CD14-positive monocyte (primary cell): ENCODE results near the gene KRT76. TPM values are rescaled to one million over a fixed set of nuclear protein-coding genes. Genes with fewer than 3 reads are reported as not detected.

Experiments
- DNase-seq, 3 donors: peaks; one replicate each; pipeline ENCODE4 v3.0.0-alpha.2; 2011 to 2022
- H2AFZ ChIP-seq: 2 replicates; pipeline ENCODE4 v1.6.0; 2012; ENCODE audit warnings: mild to moderate bottlenecking, low read depth, low read length, inconsistent platforms; ENCODE audit not compliant: insufficient read depth, poor library complexity, severe bottlenecking
- H3K27ac ChIP-seq, 2 donors: 1 replicate in 1 of 2; 2 replicates in 1 of 2; pipeline ENCODE4 v1.5.1; 2012 to 2013; ENCODE audit warnings: low read length in 2 of 2, control low read depth in 1 of 2, inconsistent platforms in 1 of 2, low read depth in 1 of 2, mild to moderate bottlenecking in 1 of 2
- H3K27me3 ChIP-seq, 2 donors: one replicate each; pipeline versions ENCODE4 v1.6.0 to v1.6.1; 2011 to 2013; ENCODE audit warnings: low read length in 2 of 2; ENCODE audit not compliant: control insufficient read depth in 2 of 2, insufficient read depth in 2 of 2
- H3K36me3 ChIP-seq, 2 donors: replicated peaks in 1 of 2; 1 replicate in 1 of 2; 2 replicates in 1 of 2; pipeline versions ENCODE4 v1.5.1 to v1.6.1; 2012 to 2013; ENCODE audit warnings: low read length in 2 of 2, control low read depth in 1 of 2, inconsistent platforms in 1 of 2, mild to moderate bottlenecking in 1 of 2; ENCODE audit not compliant: insufficient read depth in 2 of 2, control insufficient read depth in 1 of 2
- H3K4me1 ChIP-seq, 2 donors: 1 replicate in 1 of 2; 2 replicates in 1 of 2; pipeline versions ENCODE4 v1.5.1 to v1.6.1; 2012 to 2013; ENCODE audit warnings: low read length in 2 of 2, control low read depth in 1 of 2, inconsistent platforms in 1 of 2, mild to moderate bottlenecking in 1 of 2, moderate library complexity in 1 of 2; ENCODE audit not compliant: insufficient read depth in 2 of 2, control insufficient read depth in 1 of 2
- H3K4me2 ChIP-seq: replicated peaks from 2 replicates; pipeline ENCODE3; 2012; ENCODE audit warnings: low read length, moderate library complexity, mild to moderate bottlenecking; ENCODE audit not compliant: poor library complexity, severe bottlenecking; ENCODE audit errors: extremely low read depth
- H3K4me3 ChIP-seq, 3 experiments: fragments of 200-600 bp in 1 of 3; sonication (generic) in 1 of 3; replicated peaks in 1 of 3; 1 replicate in 2 of 3; 2 replicates in 1 of 3; pipeline ENCODE4 v1.5.1; 2011 to 2013; ENCODE audit warnings: low read length in 3 of 3, mild to moderate bottlenecking in 3 of 3, control low read depth in 2 of 3, low read depth in 2 of 3, inconsistent platforms in 1 of 3, moderate library complexity in 1 of 3
- H3K79me2 ChIP-seq: 2 replicates; pipeline ENCODE4 v1.6.0; 2012; ENCODE audit warnings: mild to moderate bottlenecking, control low read depth, inconsistent platforms, low read length, moderate library complexity; ENCODE audit not compliant: insufficient read depth
- H3K9ac ChIP-seq: 2 replicates; pipeline ENCODE4 v1.6.0; 2017; ENCODE audit warnings: low read length, mild to moderate bottlenecking; ENCODE audit not compliant: insufficient read depth, poor library complexity, severe bottlenecking
- H3K9me3 ChIP-seq, 2 donors: replicated peaks in 1 of 2; 1 replicate in 1 of 2; 2 replicates in 1 of 2; pipeline versions ENCODE4 v1.5.1 to v1.6.1; 2012 to 2013; ENCODE audit warnings: low read length in 2 of 2, control low read depth in 1 of 2; ENCODE audit not compliant: control insufficient read depth in 1 of 2, insufficient read depth in 1 of 2
- H4K20me1 ChIP-seq: 2 replicates; pipeline ENCODE4 v1.6.0; 2012; ENCODE audit warnings: mild to moderate bottlenecking, low read length, control low read depth, moderate library complexity; ENCODE audit not compliant: insufficient read depth
- H3K27ac Mint-ChIP-seq, 7 donors: one replicate each; pipeline ENCODE4 v1.8.0; 2020; ENCODE audit warnings: mild to moderate bottlenecking in 7 of 7, mixed read lengths in 7 of 7, moderate library complexity in 6 of 7, inconsistent platforms in 2 of 7
- H3K27me3 Mint-ChIP-seq, 3 donors: one replicate each; pipeline ENCODE4 v1.8.0; 2021 to 2022; ENCODE audit warnings: low read depth in 3 of 3, mild to moderate bottlenecking in 3 of 3, mixed read lengths in 3 of 3, moderate library complexity in 3 of 3, inconsistent platforms in 1 of 3
- H3K36me3 Mint-ChIP-seq, 2 donors: one replicate each; pipeline ENCODE4 v1.8.0; 2020; ENCODE audit warnings: mixed read lengths in 2 of 2, inconsistent platforms in 1 of 2, mild to moderate bottlenecking in 1 of 2
- H3K4me1 Mint-ChIP-seq: one replicate; pipeline ENCODE4 v1.8.0; 2020; ENCODE audit warnings: mild to moderate bottlenecking, mixed read lengths
- H3K4me3 Mint-ChIP-seq, 2 donors: one replicate each; pipeline ENCODE4 v1.8.0; 2020; ENCODE audit warnings: mild to moderate bottlenecking in 2 of 2, mixed read lengths in 2 of 2, moderate library complexity in 1 of 2
- H3K9me3 Mint-ChIP-seq, 7 donors: one replicate each; pipeline ENCODE4 v1.8.0; 2020 to 2022; ENCODE audit warnings: mixed read lengths in 7 of 7, mild to moderate bottlenecking in 6 of 7, moderate library complexity in 6 of 7, inconsistent platforms in 2 of 7
- CTCF ChIP-seq: fragments of 200-600 bp; IDR thresholded peaks from one replicate; pipeline ENCODE4 v1.8.0; 2022; ENCODE audit warnings: antibody characterized with exemption, mild to moderate bottlenecking
- WGBS: methylation state at CpG from one replicate; pipeline ENCODE4 v1.1.5; 2013; ENCODE audit warnings: missing lambda C conversion rate; ENCODE audit not compliant: insufficient coverage; 5-methylcytosine and 5-hydroxymethylcytosine counted together
- intact Hi-C, 2 donors: fragments of 100-400 bp; cut with micrococcal nuclease; formaldehyde crosslinking; loops; one replicate each; pipeline versions ENCODE4 v1.15.0 to v1.15.1; 2023
- polyA plus RNA-seq, 3 donors: library from polyadenylated mRNA; depleted of rRNA in 1 of 3; unstranded in 2 of 3; stranded (reverse) in 1 of 3; fragments of 300-500 nt in 2 of 3; fragments of >200 nt in 1 of 3; fragmentation: Illumina TruSeq in 2 of 3; gene quantifications; 1 replicate in 2 of 3; 2 replicates in 1 of 3; pipeline ENCODE4 v1.2.3, GENCODE V29; 2012 to 2021

Gene KRT76
- polyA plus RNA-seq, 3 donors: not detected

DNA sequence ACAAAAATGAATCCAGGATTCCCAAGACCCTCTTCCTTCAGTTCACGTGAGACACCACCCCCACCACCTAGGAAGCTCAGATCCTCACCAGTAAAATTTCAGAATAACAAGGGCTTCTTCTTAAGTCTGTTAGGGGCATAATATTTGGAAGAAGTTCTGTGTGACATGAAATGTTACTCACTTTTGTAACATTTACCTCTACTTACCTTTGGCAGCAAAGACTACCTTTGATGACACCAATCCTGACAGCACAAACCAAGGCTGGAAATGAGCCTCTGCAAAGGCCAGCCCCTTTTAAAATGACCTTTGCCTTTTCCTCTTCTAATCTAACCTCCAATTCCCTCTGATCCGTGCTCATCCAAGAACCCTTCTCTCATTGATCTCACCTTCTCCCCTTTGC lies 54.5 kb downstream of the KRT76 start:
- H3K4me2 ChIP-seq: no peak overlapping the region
- no peak for DNase-seq
- H3K79me2 ChIP-seq: no peaks in the 10 kb centered on the region
- Mint-ChIP-seq H3K4me3 (no peak overlapping the region), H3K9me3 (peaks cover 0 to 2% (median 0%) of the 10 kb centered on the region in 7 donors), H3K4me1 (peaks cover 5% of the 10 kb centered on the region), H3K36me3 (no peaks in the 10 kb centered on the region), H3K27ac (no peak overlapping the region), H3K27me3 (peaks cover 2 to 12% (median 9%) of the 10 kb centered on the region in 3 donors)
- no peaks in the 10 kb centered on the region for H3K36me3 ChIP-seq
- intact Hi-C loops: no loop called here
- H3K27me3 ChIP-seq: peaks cover 0 to 3% of the 10 kb centered on the region in 2 donors
- no peak overlapping the region for H3K4me3 ChIP-seq
- H3K4me1 ChIP-seq: no peaks in the 10 kb centered on the region
- H3K27ac ChIP-seq: no peak overlapping the region
- H2AFZ ChIP-seq: no peak overlapping the region
- 88% methylated on average over 1 of the region's 2 CpGs for WGBS
- no peaks in the 10 kb centered on the region for H3K9me3 ChIP-seq
- no peaks in the 10 kb centered on the region for H4K20me1 ChIP-seq
- H3K9ac ChIP-seq: no peak overlapping the region
- no peak for TF ChIP-seq CTCF

GRCh38 chr12:52721838-52722470 lies 55.2 kb downstream of the KRT76 start:
- no peaks in the 10 kb centered on the region for H3K9me3 ChIP-seq
- H3K27ac ChIP-seq: no peak overlapping the region
- H3K4me2 ChIP-seq: no peak overlapping the region
- H3K4me3 Mint-ChIP-seq: no peak overlapping the region
- DNase-seq: no peak
- no peaks in the 10 kb centered on the region for H3K36me3 Mint-ChIP-seq
- no peaks in the 10 kb centered on the region for H4K20me1 ChIP-seq
- peaks cover 0 to 2% (median 0%) of the 10 kb centered on the region in 7 donors for H3K9me3 Mint-ChIP-seq
- H3K4me1 Mint-ChIP-seq: peaks cover 5% of the 10 kb centered on the region
- no peak overlapping the region for H3K9ac ChIP-seq
- H3K27me3 ChIP-seq: peaks cover 0 to 3% of the 10 kb centered on the region in 2 donors
- no peak overlapping the region for H2AFZ ChIP-seq
- no peak overlapping the region for H3K4me3 ChIP-seq
- H3K79me2 ChIP-seq: no peaks in the 10 kb centered on the region
- peaks cover 2 to 13% (median 5%) of the 10 kb centered on the region in 3 donors for H3K27me3 Mint-ChIP-seq
- no peaks in the 10 kb centered on the region for H3K4me1 ChIP-seq
- H3K36me3 ChIP-seq: no peaks in the 10 kb centered on the region
- 0% methylated on average over 2 of the region's 3 CpGs for WGBS
- no peak for TF ChIP-seq CTCF
- no peak overlapping the region for H3K27ac Mint-ChIP-seq
- intact Hi-C loops: no loop called here
